Stimulated activated CD4-positive, alpha-beta T cell treated with anti-CD3 and anti-CD28 coated beads, TNF-alpha, amount 100 ng/mL, for 1 hour (primary cell): ENCODE measurements around the gene CSGALNACT2.

Source experiments
- DNase-seq, 3 donors: peaks; one replicate each; pipeline ENCODE4 v3.0.0-alpha.2; 2020; ENCODE audit warnings: low read depth in 3 of 3, low spot score in 1 of 3

CSGALNACT2 gene

DNA sequence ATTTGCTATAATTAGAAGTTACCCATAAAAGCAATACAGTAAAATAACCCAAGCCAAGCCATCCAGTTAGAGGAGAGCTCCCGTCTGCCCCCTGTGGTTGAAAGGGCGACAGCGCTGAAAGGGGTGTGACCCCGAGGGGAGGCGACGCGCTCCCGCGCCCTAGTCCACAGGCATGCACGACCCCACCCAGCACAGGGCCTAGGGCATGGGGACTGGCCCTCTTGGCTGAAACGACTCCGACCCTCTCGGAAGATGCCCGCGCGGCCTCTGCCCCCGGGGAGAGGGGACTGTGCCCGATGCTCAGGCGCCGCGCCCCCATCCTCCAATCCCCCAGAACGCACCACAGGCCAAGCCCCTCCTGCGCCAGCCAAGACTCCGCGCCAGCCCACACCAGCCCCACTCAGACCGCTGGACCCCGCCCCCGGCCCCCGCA is 64.0 kb downstream of the CSGALNACT2 start:
- peak in 1 of 3 donors; percentile 36 for DNase-seq

- DNase-seq = peak in 1 of 3 donors; percentile 24
These were observed 64.6 kb downstream of the CSGALNACT2 start for GRCh38 chr10:43202657-43203447.

GRCh38 chr10:43203448-43204041 is 65.3 kb downstream of the CSGALNACT2 start:
- DNase-seq = no peak

- no peak for DNase-seq
These were observed 66.0 kb downstream of the CSGALNACT2 start for GRCh38 chr10:43204042-43204942.

DNA sequence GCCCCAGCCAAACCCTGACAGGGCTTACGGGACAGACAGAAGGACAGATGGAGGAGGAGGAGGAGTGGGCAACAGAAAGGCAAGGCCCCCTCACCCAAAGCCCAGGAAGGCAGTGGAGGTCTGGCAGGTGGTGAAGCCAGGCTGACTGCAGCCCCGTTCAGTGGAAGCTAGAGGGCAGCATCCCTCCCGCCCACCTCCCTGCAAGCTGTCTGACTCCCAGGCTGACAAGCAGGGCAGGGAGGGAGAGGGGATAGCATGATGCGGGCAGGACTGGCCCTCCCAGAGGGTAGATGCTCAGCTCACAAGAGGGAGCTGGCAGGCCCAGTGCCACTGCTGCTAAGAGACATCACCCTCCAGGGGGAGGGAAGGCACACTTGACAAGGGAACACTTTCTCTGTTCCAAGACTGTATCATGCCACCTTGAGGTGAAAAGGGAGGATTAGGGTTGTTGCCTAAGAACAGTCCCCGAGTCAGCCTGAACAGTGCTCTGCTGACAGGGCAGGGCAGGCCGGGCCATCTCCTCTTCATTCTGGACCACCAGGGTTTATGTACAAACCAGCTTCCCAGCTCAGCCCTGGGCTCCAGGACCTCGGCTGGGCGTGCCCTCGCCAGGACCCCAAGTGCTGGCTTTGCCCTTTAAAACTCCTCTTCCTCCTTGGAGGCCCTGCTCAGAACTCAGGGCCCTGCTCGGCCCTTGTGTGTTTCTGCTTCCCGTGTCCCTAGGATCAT is 66.9 kb downstream of the CSGALNACT2 start:
- peak in 1 of 3 donors; percentile 39 for DNase-seq

- DNase-seq = no peak
These were observed 67.6 kb downstream of the CSGALNACT2 start for GRCh38 chr10:43205681-43206390.

- DNase-seq = no peak
These were observed 68.4 kb downstream of the CSGALNACT2 start for GRCh38 chr10:43206391-43207235.

- DNase-seq = no peak
These were observed 70.2 kb downstream of the CSGALNACT2 start for GRCh38 chr10:43208147-43209073.

- no peak for DNase-seq
These were observed 70.8 kb downstream of the CSGALNACT2 start for GRCh38 chr10:43209074-43209455.

GRCh38 chr10:43209651-43210141 is 71.5 kb downstream of the CSGALNACT2 start:
- no peak for DNase-seq

DNA sequence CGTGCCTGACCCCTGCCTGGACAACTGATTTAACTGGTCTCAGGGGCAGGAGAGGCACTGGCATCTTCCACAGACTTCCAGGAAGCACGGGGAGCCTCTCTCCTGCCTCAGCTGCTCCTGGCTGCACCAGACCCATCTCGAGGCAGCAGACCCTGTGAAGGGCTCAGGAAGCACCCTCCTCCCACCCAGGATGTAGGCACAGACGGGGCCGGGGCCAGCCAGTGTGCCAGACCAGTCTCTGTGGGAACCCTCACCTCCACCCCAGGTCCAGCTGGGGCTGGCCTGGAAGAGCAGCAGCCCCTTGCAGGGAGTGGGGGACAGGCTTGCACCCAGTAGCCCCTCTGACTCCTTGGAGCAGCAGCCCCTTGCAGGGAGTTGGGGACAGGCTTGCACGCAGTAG is 72.3 kb downstream of the CSGALNACT2 start:
- no peak for DNase-seq

DNA sequence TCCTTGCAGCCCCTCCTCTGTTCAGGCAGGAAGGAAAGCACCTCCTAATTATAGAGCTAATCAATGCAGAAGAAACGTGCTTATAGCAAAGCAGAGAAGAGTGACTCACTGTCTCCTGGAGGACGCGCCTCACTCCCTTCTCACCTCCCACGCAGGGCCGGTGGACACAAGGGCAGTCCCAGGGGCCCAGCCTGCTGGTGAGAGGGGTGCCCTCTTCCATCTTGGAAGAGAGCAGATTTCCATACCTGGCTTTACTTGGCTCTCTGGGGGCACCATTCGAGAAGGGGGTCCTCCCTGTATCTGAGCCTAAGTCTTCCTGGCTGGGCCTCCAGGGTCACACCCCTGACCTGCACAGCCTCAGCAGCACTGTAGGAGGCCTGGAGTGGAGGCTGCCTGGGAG is 72.8 kb downstream of the CSGALNACT2 start:
- DNase-seq = no peak

GRCh38 chr10:43211431-43212042 is 73.3 kb downstream of the CSGALNACT2 start:
- no peak for DNase-seq

DNA sequence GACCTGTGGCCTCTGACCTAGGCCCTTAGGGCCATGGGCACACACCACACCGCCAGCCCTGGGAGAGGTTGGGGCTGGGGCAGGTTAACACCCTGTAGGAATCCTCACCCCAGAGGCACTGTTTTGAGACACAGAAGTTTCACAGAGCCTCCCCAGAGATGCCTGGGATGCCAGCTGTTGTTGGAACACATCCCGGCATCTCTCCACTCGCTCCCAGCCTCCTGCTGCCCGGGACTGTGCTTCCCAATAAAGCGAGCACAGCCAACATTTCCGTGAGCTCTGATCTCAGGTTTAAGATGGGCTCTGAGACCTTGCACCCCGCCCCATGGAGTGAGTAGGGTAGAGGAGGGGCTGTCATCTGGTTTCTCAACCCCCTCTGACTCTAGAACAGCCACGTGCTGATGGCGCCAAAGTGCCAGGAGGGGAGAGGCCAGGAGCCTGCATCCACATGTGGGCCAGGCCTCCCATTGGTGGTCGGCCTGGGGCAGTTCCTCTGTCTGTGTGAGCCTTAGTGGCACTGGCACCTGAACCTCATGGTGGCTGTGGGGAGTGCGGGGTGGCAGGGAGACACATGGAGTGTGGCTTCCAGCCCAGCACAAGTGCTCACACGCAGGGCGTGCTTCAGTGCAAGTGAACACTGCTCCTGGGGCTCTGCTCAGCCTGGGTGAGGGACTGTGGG is 73.9 kb downstream of the CSGALNACT2 start:
- DNase-seq = no peak

DNA sequence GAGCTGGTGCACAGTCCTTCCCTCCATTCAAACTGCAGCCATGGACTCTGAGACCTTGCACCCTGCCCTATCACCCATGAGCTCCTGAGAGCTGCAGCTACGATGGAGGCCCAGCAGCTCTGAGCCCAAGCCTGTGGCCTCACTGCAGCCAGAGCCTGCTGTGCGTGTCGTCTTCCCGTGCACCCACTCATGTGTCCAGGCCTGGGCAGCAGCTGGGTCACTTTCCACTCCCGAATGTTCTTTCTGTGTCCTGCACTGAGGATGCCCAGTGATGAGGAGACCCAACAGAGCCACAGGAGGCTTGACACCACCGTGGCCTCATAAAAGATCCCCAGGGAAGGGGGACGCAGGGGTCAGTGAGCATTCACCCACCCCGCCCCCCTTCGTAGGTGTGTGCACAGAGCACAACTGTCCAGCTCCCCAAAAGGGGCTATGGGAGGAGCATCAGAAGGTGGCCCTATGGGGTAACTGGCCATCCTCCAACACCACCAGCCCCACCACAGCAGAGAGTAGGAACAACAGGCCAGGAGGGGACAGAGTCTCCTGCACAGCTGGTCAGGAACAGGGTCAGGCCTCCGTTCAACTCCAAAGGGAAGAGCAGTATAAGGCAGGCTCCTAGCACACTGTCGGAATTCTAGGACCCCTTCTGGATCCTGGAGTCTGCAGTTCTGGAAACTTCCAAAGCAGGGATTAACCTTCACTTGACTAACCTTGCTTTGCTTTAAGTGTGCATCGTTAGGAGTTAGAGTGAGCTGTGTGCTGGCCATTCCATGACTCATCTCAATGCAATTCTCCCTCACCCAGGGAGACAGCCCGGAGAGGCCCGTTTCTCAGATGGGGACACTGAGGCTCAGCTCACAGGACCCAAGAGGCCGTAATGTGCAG is 76.1 kb downstream of the CSGALNACT2 start:
- no peak for DNase-seq

- DNase-seq = no peak
These were observed 76.8 kb downstream of the CSGALNACT2 start for GRCh38 chr10:43214956-43215561.
